Hair follicular keratinocyte (primary cell): ENCODE results near the gene ELOA. TPM values are rescaled to one million over a fixed set of nuclear protein-coding genes. Genes with fewer than 3 reads are reported as not detected.

Experiments used
- total RNA-seq: library from RNA; depleted of rRNA; stranded (reverse); fragments of >200 nt; gene quantifications from 2 replicates; pipeline ENCODE4 v1.2.3, GENCODE V29; 2015

Gene ELOA
- total RNA-seq = 21.8 and 38.6 TPM in 2 replicates

GRCh38 chr1:23743287-23744152 is at the start of gene ELOA:
Gene ELOA (plus strand): TSS chr1:23743471. CDS start chr1:23743504, 33 bp downstream.

GRCh38 chr1:23777979-23778814 is 34.9 kb downstream of the ELOA start, which contains the start of gene PITHD1:
Gene PITHD1 (plus strand): TSS chr1:23778418. CDS start chr1:23778516, 98 bp downstream.

GRCh38 chr1:23790696-23791515 is 47.6 kb downstream of the ELOA start, which contains the start of gene LYPLA2:
Gene LYPLA2 (plus strand): TSS chr1:23791145. CDS start chr1:23792683, 1,538 bp downstream.

GRCh38 chr1:23800400-23801337 is 57.4 kb downstream of the ELOA start, which contains the start of gene GALE:
Gene GALE (minus strand): TSS chr1:23800754. CDS start chr1:23799007, 1,747 bp downstream.

Other genes starting within 250 kb of the ELOA start
- gene E2F2, start 212.2 kb upstream of the ELOA start, total RNA-seq = 0.08 and 0.23 TPM in 2 replicates
- 20.1 and 35.7 TPM in 2 replicates for gene ID3, start 184.0 kb upstream of the ELOA start, total RNA-seq
- gene RPL11, start 51.7 kb upstream of the ELOA start, total RNA-seq = 1,241 and 1,359 TPM in 2 replicates
- gene PITHD1, start 34.9 kb downstream of the ELOA start, total RNA-seq = 48.2 and 50.1 TPM in 2 replicates
- gene LYPLA2, start 47.7 kb downstream of the ELOA start, total RNA-seq = 112 and 128 TPM in 2 replicates
- gene GALE, start 57.3 kb downstream of the ELOA start, total RNA-seq = 150 and 155 TPM in 2 replicates
- gene HMGCL, start 82.0 kb downstream of the ELOA start, total RNA-seq = 30.0 and 40.7 TPM in 2 replicates
- gene FUCA1, start 124.8 kb downstream of the ELOA start, total RNA-seq = 5.5 and 8.9 TPM in 2 replicates
- not detected in 2 replicates for gene CNR2, start 169.9 kb downstream of the ELOA start, total RNA-seq
- 59.7 and 104 TPM in 2 replicates for gene PNRC2, start 216.4 kb downstream of the ELOA start, total RNA-seq
- 48.4 and 49.0 TPM in 2 replicates for gene SRSF10, start 236.9 kb downstream of the ELOA start, total RNA-seq